IMR-90 (cell line): ENCODE data around the gene KCNN3.

ENCODE experiments used
- BHLHE40 ChIP-seq: fragments of 150-350 bp; IDR thresholded peaks from 2 replicates; pipeline ENCODE4 v1.6.1; 2016; ENCODE audit warnings: mild to moderate bottlenecking, low read depth, low read length
- CEBPB ChIP-seq: IDR thresholded peaks from 2 replicates; pipeline ENCODE4 v1.6.1; 2012; ENCODE audit warnings: low read depth, low read length, improper control_type of control experiment
- CHD1 ChIP-seq: IDR thresholded peaks from 2 replicates; pipeline ENCODE4 v1.6.1; 2012; ENCODE audit warnings: low read depth, low read length, improper control_type of control experiment
- FOS ChIP-seq: fragments of 150-350 bp; IDR thresholded peaks from 2 replicates; pipeline ENCODE4 v1.6.1; 2016; ENCODE audit warnings: low read depth, low read length
- MAFK ChIP-seq: IDR thresholded peaks from 2 replicates; pipeline ENCODE4 v1.6.1; 2012; ENCODE audit warnings: low read depth, low read length, improper control_type of control experiment
- MXI1 ChIP-seq: IDR thresholded peaks from 2 replicates; pipeline ENCODE4 v1.6.1; 2012; ENCODE audit warnings: low read depth, mild to moderate bottlenecking, low read length, moderate library complexity, borderline replicate concordance
- POLR2A ChIP-seq: IDR thresholded peaks from 2 replicates; pipeline ENCODE4 v1.6.1; 2012; ENCODE audit warnings: mild to moderate bottlenecking, low read depth, low read length
- RAD21 ChIP-seq: IDR thresholded peaks from 2 replicates; pipeline ENCODE4 v1.6.1; 2012; ENCODE audit warnings: low read length, improper control_type of control experiment
- RCOR1 ChIP-seq: IDR thresholded peaks from 2 replicates; pipeline ENCODE4 v1.6.1; 2012; ENCODE audit warnings: mild to moderate bottlenecking, low read length, improper control_type of control experiment; ENCODE audit not compliant: insufficient replicate concordance
- SMC3 ChIP-seq: fragments of 150-350 bp; IDR thresholded peaks from 2 replicates; pipeline ENCODE4 v1.6.1; 2016; ENCODE audit warnings: low read depth, mild to moderate bottlenecking, antibody characterized with exemption, low read length, moderate library complexity
- TF ChIP-seq, protein P1 (sequence below): conservative IDR thresholded peaks from 2 replicates; pipeline ENCODE4 v1.5.1; 2012; ENCODE audit warnings: mild to moderate bottlenecking, low read depth, low read length, improper control_type of control experiment
- TF ChIP-seq, protein P2 (sequence below): fragments of 150-350 bp; IDR thresholded peaks from 2 replicates; pipeline ENCODE4 v1.6.1; 2017; ENCODE audit warnings: mild to moderate bottlenecking, antibody characterized with exemption, low read length, low read depth

DNA sequence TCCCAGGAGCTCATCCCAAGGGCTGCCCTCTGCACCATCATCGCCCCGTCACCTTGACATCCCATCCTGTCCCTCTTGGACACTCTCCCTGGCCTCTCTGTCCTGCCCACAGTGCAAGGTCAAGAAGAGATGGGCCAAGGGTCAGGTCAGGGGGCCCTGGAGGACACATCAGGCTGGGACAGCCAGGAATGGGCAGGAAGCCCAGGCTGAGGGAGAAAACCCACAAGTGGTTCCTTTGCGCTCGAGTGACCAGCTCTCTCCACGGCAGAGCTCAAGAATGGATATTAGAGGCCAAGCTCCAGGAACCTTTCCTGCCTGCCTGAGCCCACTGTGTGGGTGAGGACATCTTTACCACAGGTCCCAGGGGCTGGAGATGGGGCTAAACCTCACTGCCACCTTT is 41.0 kb downstream of the KCNN3 start:
- no peak for TF ChIP-seq CHD1
- TF ChIP-seq, protein P1, sequence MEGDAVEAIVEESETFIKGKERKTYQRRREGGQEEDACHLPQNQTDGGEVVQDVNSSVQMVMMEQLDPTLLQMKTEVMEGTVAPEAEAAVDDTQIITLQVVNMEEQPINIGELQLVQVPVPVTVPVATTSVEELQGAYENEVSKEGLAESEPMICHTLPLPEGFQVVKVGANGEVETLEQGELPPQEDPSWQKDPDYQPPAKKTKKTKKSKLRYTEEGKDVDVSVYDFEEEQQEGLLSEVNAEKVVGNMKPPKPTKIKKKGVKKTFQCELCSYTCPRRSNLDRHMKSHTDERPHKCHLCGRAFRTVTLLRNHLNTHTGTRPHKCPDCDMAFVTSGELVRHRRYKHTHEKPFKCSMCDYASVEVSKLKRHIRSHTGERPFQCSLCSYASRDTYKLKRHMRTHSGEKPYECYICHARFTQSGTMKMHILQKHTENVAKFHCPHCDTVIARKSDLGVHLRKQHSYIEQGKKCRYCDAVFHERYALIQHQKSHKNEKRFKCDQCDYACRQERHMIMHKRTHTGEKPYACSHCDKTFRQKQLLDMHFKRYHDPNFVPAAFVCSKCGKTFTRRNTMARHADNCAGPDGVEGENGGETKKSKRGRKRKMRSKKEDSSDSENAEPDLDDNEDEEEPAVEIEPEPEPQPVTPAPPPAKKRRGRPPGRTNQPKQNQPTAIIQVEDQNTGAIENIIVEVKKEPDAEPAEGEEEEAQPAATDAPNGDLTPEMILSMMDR, result no peak
- TF ChIP-seq POLR2A, result no peak
- TF ChIP-seq, protein P2, sequence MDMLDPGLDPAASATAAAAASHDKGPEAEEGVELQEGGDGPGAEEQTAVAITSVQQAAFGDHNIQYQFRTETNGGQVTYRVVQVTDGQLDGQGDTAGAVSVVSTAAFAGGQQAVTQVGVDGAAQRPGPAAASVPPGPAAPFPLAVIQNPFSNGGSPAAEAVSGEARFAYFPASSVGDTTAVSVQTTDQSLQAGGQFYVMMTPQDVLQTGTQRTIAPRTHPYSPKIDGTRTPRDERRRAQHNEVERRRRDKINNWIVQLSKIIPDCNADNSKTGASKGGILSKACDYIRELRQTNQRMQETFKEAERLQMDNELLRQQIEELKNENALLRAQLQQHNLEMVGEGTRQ, result no peak
- no peak for TF ChIP-seq MAFK
- no peak for TF ChIP-seq CEBPB
- no peak for TF ChIP-seq BHLHE40
- no peak for TF ChIP-seq RCOR1
- TF ChIP-seq RAD21, result no peak
- no peak for TF ChIP-seq MXI1
- TF ChIP-seq FOS, result no peak
- no peak for TF ChIP-seq SMC3
